DND-41 (cell line): Measurements from ENCODE around the gene ALPL.

Source experiments
- ATAC-seq: fragments of 200-7000 bp; cut with Tn5 transposase; 3 replicates; pipeline ENCODE4 v1.9.1; 2021; ENCODE audit warnings: low read depth; ENCODE audit not compliant: insufficient read depth
- DNase-seq: peaks from one replicate; pipeline ENCODE4 v3.0.0-alpha.2; 2020
- H2AFZ ChIP-seq: 2 replicates; pipeline ENCODE4 v1.6.0; 2012; ENCODE audit warnings: low read depth, low read length
- H3K27ac ChIP-seq: 2 replicates; pipeline ENCODE4 v1.5.1; 2012; ENCODE audit warnings: low read length, inconsistent platforms
- H3K27me3 ChIP-seq: fragments of 200-600 bp; sonication (generic); 2 replicates; pipeline ENCODE4 v1.6.0; 2012; ENCODE audit warnings: low read length, mild to moderate bottlenecking, inconsistent platforms; ENCODE audit not compliant: insufficient read depth, poor library complexity
- H3K36me3 ChIP-seq: 2 replicates; pipeline ENCODE4 v1.5.1; 2012; ENCODE audit warnings: low read length, inconsistent platforms; ENCODE audit not compliant: insufficient read depth
- H3K4me1 ChIP-seq: 2 replicates; pipeline ENCODE4 v1.5.1; 2012; ENCODE audit warnings: mild to moderate bottlenecking, low read length; ENCODE audit not compliant: insufficient read depth
- H3K4me2 ChIP-seq: 2 replicates; pipeline ENCODE4 v1.6.0; 2012; ENCODE audit warnings: mild to moderate bottlenecking, moderate library complexity, low read length, inconsistent platforms; ENCODE audit not compliant: insufficient read depth
- H3K4me3 ChIP-seq, 2 experiments: fragments of 200-600 bp in 1 of 2; shearing (Covaris generic) in 1 of 2; 2 replicates each; pipeline ENCODE4 v1.5.1; 2012 to 2016; ENCODE audit warnings: inconsistent platforms in 2 of 2, low read length in 2 of 2, mild to moderate bottlenecking in 2 of 2, low read depth in 1 of 2, moderate library complexity in 1 of 2
- H3K79me2 ChIP-seq: 2 replicates; pipeline ENCODE4 v1.6.0; 2012; ENCODE audit warnings: low read length, inconsistent platforms; ENCODE audit not compliant: insufficient read depth
- H3K9ac ChIP-seq: 2 replicates; pipeline ENCODE4 v1.6.0; 2012; ENCODE audit warnings: low read depth, mild to moderate bottlenecking, inconsistent platforms, low read length, moderate library complexity
- H3K9me3 ChIP-seq: 2 replicates; pipeline ENCODE4 v1.5.1; 2012; ENCODE audit warnings: low read length, moderate library complexity, mild to moderate bottlenecking, inconsistent platforms; ENCODE audit not compliant: insufficient read depth, severe bottlenecking
- H4K20me1 ChIP-seq: 2 replicates; pipeline ENCODE4 v1.6.0; 2012; ENCODE audit warnings: low read length; ENCODE audit not compliant: insufficient read depth
- EZH2 ChIP-seq: IDR thresholded peaks from 3 replicates; pipeline ENCODE4 v1.6.1; 2012; ENCODE audit warnings: borderline replicate concordance, low read depth, mild to moderate bottlenecking, moderate library complexity, low read length, inconsistent platforms; ENCODE audit not compliant: severe bottlenecking
- TF ChIP-seq, protein P1 (sequence below): IDR thresholded peaks from 2 replicates; pipeline ENCODE4 v1.5.1; 2012; ENCODE audit warnings: borderline replicate concordance, low read length, moderate library complexity, mild to moderate bottlenecking; ENCODE audit not compliant: poor library complexity, severe bottlenecking; ENCODE audit errors: extremely low read depth

ALPL gene

DNA sequence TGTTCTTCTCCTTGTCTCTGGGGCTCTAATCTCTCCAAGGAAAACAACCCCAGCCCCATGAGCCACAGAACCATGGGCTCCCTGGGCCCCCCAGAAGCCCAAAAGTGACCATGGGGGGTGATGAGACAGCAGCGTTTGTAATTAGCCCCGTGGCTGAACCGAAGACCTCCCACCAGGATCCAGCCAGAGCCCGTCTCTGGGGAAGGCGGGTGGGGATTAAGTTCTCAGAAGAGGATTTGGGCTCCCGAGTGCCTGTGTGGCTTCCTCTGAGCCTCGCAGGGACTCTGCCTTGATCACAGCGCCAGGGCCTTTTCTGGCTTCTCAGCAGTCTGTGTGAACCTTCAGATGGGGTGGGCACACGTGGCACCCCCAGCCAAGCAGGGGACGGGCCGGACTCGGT is 77.0 kb downstream of the ALPL start:
- Histone ChIP-seq H3K9me3 (no peaks in the 10 kb centered on the region), H3K4me2 (no peak overlapping the region), H3K27ac (no peak overlapping the region), H3K9ac (no peak overlapping the region), H3K36me3 (no peaks in the 10 kb centered on the region), H2AFZ (no peak overlapping the region), H3K4me1 (no peaks in the 10 kb centered on the region), H4K20me1 (no peaks in the 10 kb centered on the region; the same call in 1 of the 2 replicates), H3K27me3 (no peaks in the 10 kb centered on the region), H3K4me3 (no peak overlapping the region), H3K79me2 (no peaks in the 10 kb centered on the region)
- no peak for TF ChIP-seq EZH2
- TF ChIP-seq, protein P1, sequence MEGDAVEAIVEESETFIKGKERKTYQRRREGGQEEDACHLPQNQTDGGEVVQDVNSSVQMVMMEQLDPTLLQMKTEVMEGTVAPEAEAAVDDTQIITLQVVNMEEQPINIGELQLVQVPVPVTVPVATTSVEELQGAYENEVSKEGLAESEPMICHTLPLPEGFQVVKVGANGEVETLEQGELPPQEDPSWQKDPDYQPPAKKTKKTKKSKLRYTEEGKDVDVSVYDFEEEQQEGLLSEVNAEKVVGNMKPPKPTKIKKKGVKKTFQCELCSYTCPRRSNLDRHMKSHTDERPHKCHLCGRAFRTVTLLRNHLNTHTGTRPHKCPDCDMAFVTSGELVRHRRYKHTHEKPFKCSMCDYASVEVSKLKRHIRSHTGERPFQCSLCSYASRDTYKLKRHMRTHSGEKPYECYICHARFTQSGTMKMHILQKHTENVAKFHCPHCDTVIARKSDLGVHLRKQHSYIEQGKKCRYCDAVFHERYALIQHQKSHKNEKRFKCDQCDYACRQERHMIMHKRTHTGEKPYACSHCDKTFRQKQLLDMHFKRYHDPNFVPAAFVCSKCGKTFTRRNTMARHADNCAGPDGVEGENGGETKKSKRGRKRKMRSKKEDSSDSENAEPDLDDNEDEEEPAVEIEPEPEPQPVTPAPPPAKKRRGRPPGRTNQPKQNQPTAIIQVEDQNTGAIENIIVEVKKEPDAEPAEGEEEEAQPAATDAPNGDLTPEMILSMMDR = no peak
- no peak for DNase-seq
- no peak for ATAC-seq

DNA sequence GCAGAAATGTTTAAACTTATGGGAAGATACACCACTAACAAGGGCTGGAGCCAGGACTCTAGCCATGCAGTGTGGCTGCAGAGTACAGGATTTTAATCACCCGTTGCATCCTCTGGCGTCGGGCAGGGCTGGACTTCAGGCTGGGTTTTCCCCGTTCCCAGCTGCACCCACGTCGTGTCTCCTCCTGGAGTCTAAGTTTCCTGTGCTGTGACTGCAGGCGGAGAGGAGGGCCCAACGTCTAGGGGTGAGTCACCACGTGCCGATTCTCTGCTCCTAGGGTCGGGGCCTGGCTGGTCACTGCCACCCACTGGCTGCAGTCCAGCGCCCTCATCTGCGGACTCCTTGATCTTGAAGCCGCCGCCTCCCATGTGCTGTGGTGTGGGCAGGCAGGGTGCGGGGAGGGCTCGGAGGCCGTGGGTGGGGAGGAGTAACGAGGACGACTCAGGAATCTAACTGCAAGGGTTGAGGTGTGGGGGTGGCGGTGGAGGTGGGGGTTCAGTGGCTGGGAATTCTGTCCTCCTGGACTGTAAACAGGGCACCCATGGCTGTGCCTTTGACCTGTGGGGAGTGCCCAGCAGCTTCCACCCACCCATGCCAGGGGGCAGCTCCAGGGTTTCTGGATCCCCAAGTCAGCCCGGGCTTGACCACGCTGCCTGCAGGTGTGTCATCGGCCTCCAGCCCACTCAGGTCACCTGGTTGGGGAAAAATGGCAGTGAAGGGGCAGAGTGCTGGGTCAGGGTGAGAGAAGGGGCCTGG is 77.8 kb downstream of the ALPL start:
- DNase-seq (no peak), ATAC-seq (no peak)
- Histone ChIP-seq H3K4me1 (no peaks in the 10 kb centered on the region), H2AFZ (no peak overlapping the region), H3K27ac (no peak overlapping the region), H3K79me2 (no peaks in the 10 kb centered on the region), H3K4me3 (no peak overlapping the region), H3K36me3 (no peaks in the 10 kb centered on the region), H3K4me2 (no peak overlapping the region), H3K27me3 (no peaks in the 10 kb centered on the region), H4K20me1 (no peaks in the 10 kb centered on the region; the same call in 1 of the 2 replicates), H3K9me3 (no peaks in the 10 kb centered on the region), H3K9ac (no peak overlapping the region)
- TF ChIP-seq EZH2 = no peak
- TF ChIP-seq, protein P1 = no peak

DNA sequence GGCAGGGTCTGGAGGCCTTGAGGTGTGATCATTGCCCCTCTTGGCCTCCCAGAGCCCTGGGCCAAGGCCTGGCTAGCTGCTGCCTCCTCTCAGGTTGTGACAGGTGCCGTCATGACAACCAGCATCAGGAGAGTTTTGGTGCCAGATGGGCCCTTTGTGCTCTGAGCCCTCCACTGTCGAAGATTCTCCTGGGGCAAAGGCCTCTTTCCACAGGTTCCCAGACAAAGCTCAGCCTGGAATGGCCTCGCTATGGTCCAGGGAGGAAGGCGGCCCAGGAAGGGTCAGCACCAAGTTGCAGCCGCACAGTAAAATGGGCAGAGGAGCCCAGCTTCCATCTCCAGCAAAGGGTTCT is 78.4 kb downstream of the ALPL start:
- no peak overlapping the region for H3K4me3 ChIP-seq
- H3K27me3 ChIP-seq = no peaks in the 10 kb centered on the region
- no peaks in the 10 kb centered on the region for H3K36me3 ChIP-seq
- H4K20me1 ChIP-seq = no peaks in the 10 kb centered on the region; the same call in none of the 2 replicates
- no peak for TF ChIP-seq EZH2
- TF ChIP-seq, protein P1 = no peak
- no peaks in the 10 kb centered on the region for H3K79me2 ChIP-seq
- DNase-seq = no peak
- H2AFZ ChIP-seq = no peak overlapping the region
- no peak for ATAC-seq
- no peaks in the 10 kb centered on the region for H3K4me1 ChIP-seq
- H3K9ac ChIP-seq = no peak overlapping the region
- no peak overlapping the region for H3K4me2 ChIP-seq
- H3K27ac ChIP-seq = no peak overlapping the region
- H3K9me3 ChIP-seq = no peaks in the 10 kb centered on the region
